DOHH2 (cell line): ENCODE measurements around the gene CXCL9.

Source experiments
- H3F3A ChIP-seq: fragments of 200-600 bp; sonication (generic), shearing (Covaris generic); 2 replicates; pipeline ENCODE4 v1.6.0; 2016; ENCODE audit warnings: antibody characterized with exemption, mild to moderate bottlenecking; ENCODE audit not compliant: control insufficient read depth, insufficient read depth
- H3K27ac ChIP-seq: fragments of 200-600 bp; sonication (generic); 2 replicates; pipeline ENCODE4 v1.5.1; 2014; ENCODE audit warnings: low read depth, mild to moderate bottlenecking, low read length, moderate library complexity
- H3K27me3 ChIP-seq: fragments of 200-600 bp; sonication (generic); 2 replicates; pipeline ENCODE4 v1.6.1; 2014; ENCODE audit warnings: mild to moderate bottlenecking, low read length, mixed read lengths; ENCODE audit not compliant: control insufficient read depth
- H3K36me3 ChIP-seq: fragments of 200-600 bp; sonication (generic); 2 replicates; pipeline ENCODE4 v1.6.1; 2014; ENCODE audit warnings: mild to moderate bottlenecking, low read length, moderate library complexity, mixed read lengths; ENCODE audit not compliant: control insufficient read depth
- H3K4me1 ChIP-seq: fragments of 200-600 bp; sonication (generic); 2 replicates; pipeline ENCODE4 v1.6.1; 2014; ENCODE audit warnings: mild to moderate bottlenecking, low read length, mixed read lengths; ENCODE audit not compliant: control insufficient read depth
- H3K4me2 ChIP-seq: fragments of 200-600 bp; sonication (generic); 2 replicates; pipeline ENCODE4 v1.6.0; 2014; ENCODE audit warnings: mild to moderate bottlenecking, low read length, moderate library complexity
- H3K4me3 ChIP-seq: fragments of 200-600 bp; sonication (generic); 2 replicates; pipeline ENCODE4 v1.5.1; 2014; ENCODE audit warnings: mild to moderate bottlenecking, low read length, mixed read lengths
- H3K79me2 ChIP-seq: fragments of 200-600 bp; sonication (generic); 2 replicates; pipeline ENCODE4 v1.6.1; 2014; ENCODE audit warnings: mild to moderate bottlenecking, low read length, mixed read lengths; ENCODE audit not compliant: control insufficient read depth
- H3K9me2 ChIP-seq: fragments of 200-600 bp; sonication (generic); replicated peaks from 2 replicates; pipeline ENCODE4 v1.6.1; 2014; ENCODE audit warnings: mild to moderate bottlenecking, low read length, mixed read lengths; ENCODE audit not compliant: control insufficient read depth
- H3K9me3 ChIP-seq: fragments of 200-600 bp; sonication (generic); 2 replicates; pipeline ENCODE4 v1.6.1; 2014; ENCODE audit warnings: antibody characterized with exemption, low read length, mixed read lengths; ENCODE audit not compliant: control insufficient read depth, insufficient read depth
- H4K20me1 ChIP-seq: fragments of 200-600 bp; sonication (generic); 2 replicates; pipeline ENCODE4 v1.6.0; 2014; ENCODE audit warnings: low read depth, mild to moderate bottlenecking, antibody characterized with exemption, low read length, moderate library complexity; ENCODE audit not compliant: control insufficient read depth, insufficient read depth
- CTCF ChIP-seq: fragments of 200-600 bp; sonication (generic); IDR thresholded peaks from one replicate; pipeline ENCODE4 v1.5.1; 2014; ENCODE audit warnings: antibody characterized with exemption, mild to moderate bottlenecking, low read depth, low read length; ENCODE audit not compliant: poor library complexity, severe bottlenecking
- EZH2phosphoT487 ChIP-seq: fragments of 200-600 bp; sonication (generic); IDR thresholded peaks from 2 replicates; pipeline ENCODE4 v1.6.1; 2017; ENCODE audit warnings: borderline replicate concordance, mild to moderate bottlenecking, antibody characterized with exemption, low read length, moderate library complexity, mixed read lengths

CXCL9 gene

GRCh38 chr4:75985116-75985515 is 22.2 kb downstream of the CXCL9 start:
- Histone ChIP-seq H3K4me1 (peaks cover 14% of the 10 kb centered on the region), H3K4me3 (no peak overlapping the region), H3K9me2 (no peaks in the 10 kb centered on the region), H3K27ac (no peak overlapping the region), H3K4me2 (no peak overlapping the region), H3K27me3 (no peaks in the 10 kb centered on the region), H3K36me3 (peaks cover 54% of the 10 kb centered on the region), H3K9me3 (no peaks in the 10 kb centered on the region), H4K20me1 (no peaks in the 10 kb centered on the region), H3K79me2 (peaks cover 73% of the 10 kb centered on the region), H3F3A (0 out of 2 replicates have a peak, but pooled peaks cover 3% of the 10 kb centered on the region)
- TF ChIP-seq EZH2phosphoT487, result no peak
- no peak for TF ChIP-seq CTCF

DNA sequence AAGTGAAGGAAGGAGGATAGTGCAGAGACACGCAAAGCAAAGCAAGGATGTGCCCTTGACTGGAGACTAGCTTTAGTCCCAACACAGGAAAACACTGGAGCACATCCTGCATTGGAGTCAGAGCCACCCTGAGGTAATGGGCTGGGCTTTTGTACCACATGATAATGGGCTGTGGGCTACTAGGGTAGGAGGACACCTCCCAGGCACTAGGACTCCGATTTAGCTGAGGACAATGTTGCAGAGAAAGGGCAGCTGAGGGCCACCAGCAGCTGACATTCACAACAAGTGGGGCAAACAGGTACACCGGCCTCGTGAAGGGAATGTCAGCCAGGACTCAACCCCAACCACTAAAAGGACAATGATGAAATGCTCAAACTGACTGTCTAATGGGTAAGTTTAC is 26.7 kb downstream of the CXCL9 start:
- H3K27ac ChIP-seq, result no peak overlapping the region
- H3K4me3 ChIP-seq, result no peak overlapping the region
- no peaks in the 10 kb centered on the region for H3K27me3 ChIP-seq
- peaks cover 66% of the 10 kb centered on the region for H3K36me3 ChIP-seq
- no peak for TF ChIP-seq EZH2phosphoT487
- no peak for TF ChIP-seq CTCF
- 0 out of 2 replicates have a peak, but pooled peaks cover 3% of the 10 kb centered on the region for H3F3A ChIP-seq
- H3K9me3 ChIP-seq, result no peaks in the 10 kb centered on the region
- no peaks in the 10 kb centered on the region for H4K20me1 ChIP-seq
- peaks cover 28% of the 10 kb centered on the region for H3K79me2 ChIP-seq
- no peaks in the 10 kb centered on the region for H3K4me1 ChIP-seq
- no peak overlapping the region for H3K4me2 ChIP-seq
- no peaks in the 10 kb centered on the region for H3K9me2 ChIP-seq

GRCh38 chr4:75976177-75976576 is 31.1 kb downstream of the CXCL9 start:
- no peaks in the 10 kb centered on the region for H3K79me2 ChIP-seq
- no peaks in the 10 kb centered on the region for H3K9me3 ChIP-seq
- no peaks in the 10 kb centered on the region for H4K20me1 ChIP-seq
- H3K9me2 ChIP-seq, result no peaks in the 10 kb centered on the region
- no peaks in the 10 kb centered on the region for H3K4me1 ChIP-seq
- no peaks in the 10 kb centered on the region for H3K27me3 ChIP-seq
- no peak overlapping the region for H3K4me3 ChIP-seq
- H3K4me2 ChIP-seq, result no peak overlapping the region
- no peaks in the 10 kb centered on the region for H3F3A ChIP-seq
- H3K27ac ChIP-seq, result no peak overlapping the region
- H3K36me3 ChIP-seq, result peaks cover 79% of the 10 kb centered on the region
- TF ChIP-seq CTCF (no peak), EZH2phosphoT487 (no peak)

DNA sequence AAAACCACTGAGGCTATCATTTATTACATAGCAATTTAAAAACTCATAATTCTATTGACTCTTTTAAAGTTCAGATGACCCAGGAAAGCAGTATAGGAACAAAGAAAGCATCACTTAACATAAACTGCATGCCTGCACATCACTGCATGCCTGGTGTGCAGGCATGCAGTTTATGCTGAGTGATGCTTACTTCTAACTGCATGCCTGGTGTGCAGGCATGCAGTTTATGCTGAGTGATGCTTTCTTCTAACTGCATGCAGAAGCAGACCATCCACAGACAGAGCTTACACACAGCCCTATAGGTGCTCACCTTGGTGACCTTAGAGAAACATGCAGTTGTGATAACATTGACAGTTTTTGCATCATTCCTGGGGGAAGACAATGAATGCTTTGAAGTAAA is 33.5 kb downstream of the CXCL9 start:
- Histone ChIP-seq H3F3A (no peaks in the 10 kb centered on the region), H3K9me2 (no peaks in the 10 kb centered on the region), H3K79me2 (no peaks in the 10 kb centered on the region), H3K4me3 (no peak overlapping the region), H4K20me1 (no peaks in the 10 kb centered on the region), H3K36me3 (peaks cover 89% of the 10 kb centered on the region), H3K27me3 (no peaks in the 10 kb centered on the region), H3K4me1 (no peaks in the 10 kb centered on the region), H3K4me2 (no peak overlapping the region), H3K9me3 (no peaks in the 10 kb centered on the region), H3K27ac (no peak overlapping the region)
- no peak for TF ChIP-seq EZH2phosphoT487
- TF ChIP-seq CTCF, result no peak
